Inferior parietal cortex (tissue), 1 donor: ENCODE data around the gene LANCL2.

Experiments used
- DNase-seq: peaks from one replicate; pipeline ENCODE4 v3.0.0-alpha.2; 2016; ENCODE audit errors: extremely low spot score

Gene LANCL2

DNA sequence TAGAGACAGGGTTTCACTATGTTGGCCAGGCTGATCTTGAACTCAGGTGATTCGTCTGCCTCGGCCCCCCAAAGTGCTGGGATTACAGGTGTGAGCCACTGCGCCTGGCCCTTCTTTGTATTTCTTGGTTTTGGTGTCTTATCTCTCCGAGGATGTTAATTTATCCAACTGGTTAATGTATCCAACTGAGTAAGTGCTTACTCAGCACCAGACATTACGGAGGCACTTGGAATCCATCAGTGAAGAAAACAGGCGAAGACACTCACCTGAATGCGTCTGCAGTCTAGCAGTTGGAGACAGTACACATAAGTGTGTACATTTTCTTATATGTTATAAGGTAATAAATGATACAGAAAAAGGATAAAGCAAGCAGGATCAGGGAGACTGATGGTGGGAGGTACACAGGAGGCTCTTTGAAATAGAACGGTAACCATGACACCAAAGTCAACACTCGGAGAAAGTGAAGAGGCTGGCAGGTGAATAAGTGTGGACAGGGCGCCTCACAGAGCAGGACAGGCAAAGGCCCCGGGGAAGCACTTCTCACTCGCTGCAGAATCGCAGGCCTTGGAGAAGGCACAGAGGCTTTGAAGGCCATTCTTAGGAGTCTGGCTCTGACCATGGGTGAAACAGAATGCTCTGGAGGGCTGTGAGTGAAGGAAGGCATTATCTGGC lies 73.1 kb downstream of the LANCL2 start:
- no peak for DNase-seq

GRCh38 chr7:55438757-55439525 lies 73.8 kb downstream of the LANCL2 start:
- DNase-seq = no peak

- peak; percentile 60 for DNase-seq
Measured at GRCh38 chr7:55439627-55440026, 74.5 kb downstream of the LANCL2 start.

GRCh38 chr7:55440040-55440690 lies 75.0 kb downstream of the LANCL2 start:
- DNase-seq = no peak

- no peak for DNase-seq
Measured at GRCh38 chr7:55441002-55441401, 75.9 kb downstream of the LANCL2 start.

DNA sequence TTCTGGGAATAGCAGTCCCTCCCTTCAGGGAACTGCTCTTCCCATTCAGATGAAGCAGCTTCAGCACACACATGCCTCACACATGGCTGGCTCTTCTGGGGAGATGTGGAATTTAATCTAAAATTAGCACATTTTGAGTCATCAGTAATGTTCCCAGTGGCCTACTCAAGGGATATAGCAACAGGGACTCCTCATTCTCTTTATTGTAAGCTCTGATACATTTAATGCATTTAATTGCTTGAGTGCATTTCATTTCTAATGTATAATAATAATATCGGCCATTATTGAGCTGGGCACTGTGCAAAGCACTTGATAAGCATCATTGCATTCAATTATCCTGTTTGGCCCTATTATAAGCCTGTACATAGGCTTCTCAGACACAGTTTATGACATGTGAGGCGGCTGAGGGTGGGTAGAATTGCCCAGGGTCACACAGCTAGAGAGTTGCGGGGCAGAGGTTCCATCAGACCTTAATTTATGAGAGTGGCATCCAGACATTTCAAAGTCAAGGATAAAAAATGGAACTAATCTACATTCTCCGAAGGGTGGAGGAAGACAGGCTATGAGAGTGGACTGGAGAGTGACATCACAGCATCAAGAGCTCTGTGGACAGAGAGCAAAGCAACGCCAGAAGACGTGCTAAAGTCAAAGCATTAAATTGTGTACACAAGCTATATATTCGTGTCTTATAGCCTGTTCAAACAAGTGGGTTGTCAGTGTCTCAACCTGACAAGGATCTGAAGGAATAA lies 76.8 kb downstream of the LANCL2 start:
- peak; percentile 55 for DNase-seq

DNA sequence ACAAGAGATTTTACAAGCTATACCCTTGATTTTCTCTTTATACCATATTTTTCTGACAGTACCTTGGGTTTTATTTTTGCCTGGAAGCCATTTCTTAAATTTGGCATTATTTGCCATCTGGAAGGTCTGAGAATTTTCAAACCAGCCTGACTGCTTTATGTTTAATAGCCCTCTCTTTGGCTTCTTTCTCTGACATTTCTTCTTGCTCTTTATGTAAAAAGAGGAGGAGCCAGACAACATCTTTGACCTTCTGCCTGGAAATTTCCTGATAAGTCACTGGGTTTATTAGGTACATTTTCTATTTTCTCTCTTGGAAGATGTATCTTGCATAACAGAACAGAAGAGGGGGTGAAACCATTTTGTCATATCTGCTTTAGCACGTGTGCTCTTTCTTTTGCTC lies 79.6 kb downstream of the LANCL2 start:
- no peak for DNase-seq

GRCh38 chr7:55448526-55448925 lies 83.4 kb downstream of the LANCL2 start:
- DNase-seq = no peak

DNA sequence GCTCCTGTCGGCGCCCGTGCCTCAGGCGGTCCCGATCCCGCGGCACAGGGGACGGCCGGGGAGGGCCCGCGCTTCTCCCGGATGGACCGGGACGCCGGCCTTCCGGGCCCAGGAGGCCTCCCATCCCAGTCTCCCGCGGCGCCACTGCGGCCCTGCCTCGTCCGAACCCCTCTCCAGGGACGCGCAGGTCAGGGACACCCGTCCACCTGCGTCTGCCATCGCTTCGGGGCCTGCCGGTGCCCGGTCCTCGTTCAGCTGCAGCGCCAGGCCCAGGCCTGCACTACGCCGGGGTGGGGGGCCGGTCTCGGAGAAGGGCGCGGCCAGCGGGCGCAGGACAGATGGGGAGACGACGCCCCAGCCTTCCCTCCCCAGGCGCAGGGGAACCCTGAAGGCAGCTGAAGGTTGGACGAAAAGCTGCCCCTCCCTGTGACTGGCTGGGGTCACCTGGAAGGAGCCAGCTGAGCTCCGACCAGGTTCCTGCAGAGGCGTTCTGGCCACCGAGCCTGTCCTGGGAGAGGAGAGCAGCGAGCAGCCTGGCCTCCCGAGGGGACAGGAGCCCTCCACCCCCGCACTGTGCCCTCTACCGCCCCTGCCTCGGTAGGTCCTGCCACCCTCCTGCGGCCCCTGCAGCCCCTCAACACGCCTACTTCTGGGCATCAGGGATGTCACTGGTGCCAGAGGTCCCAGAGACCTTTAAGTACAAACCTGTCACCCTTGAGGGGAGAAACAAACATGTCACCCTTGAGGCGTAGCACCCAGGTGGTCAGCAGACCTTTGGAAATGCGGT lies 84.3 kb downstream of the LANCL2 start:
- DNase-seq = no peak

DNA sequence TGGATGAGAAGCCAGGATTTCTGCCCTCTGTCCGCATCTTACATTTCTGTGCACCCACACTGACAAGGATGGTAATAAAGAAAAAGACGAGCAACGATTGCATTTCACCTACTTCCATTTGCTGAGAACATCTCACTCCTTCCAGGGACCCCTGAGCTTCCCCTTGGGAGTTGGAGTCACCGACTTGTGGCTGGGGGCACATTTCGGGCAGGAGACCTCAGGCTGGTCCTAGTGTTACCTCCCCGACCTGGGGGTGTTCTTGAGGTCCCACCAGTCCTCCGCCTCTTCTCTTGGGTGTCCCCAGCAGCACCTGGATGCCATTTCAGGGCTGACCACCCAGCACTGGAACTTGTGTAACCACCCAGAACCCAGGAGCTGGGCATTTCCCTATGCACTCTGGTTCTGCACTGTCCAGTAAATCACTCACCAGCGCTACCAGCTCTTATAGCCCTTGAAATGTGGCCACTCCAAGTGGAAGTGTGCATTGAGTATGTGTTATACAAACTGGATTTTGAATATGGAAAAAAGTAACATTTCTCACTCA lies 84.9 kb downstream of the LANCL2 start:
- DNase-seq = no peak

DNA sequence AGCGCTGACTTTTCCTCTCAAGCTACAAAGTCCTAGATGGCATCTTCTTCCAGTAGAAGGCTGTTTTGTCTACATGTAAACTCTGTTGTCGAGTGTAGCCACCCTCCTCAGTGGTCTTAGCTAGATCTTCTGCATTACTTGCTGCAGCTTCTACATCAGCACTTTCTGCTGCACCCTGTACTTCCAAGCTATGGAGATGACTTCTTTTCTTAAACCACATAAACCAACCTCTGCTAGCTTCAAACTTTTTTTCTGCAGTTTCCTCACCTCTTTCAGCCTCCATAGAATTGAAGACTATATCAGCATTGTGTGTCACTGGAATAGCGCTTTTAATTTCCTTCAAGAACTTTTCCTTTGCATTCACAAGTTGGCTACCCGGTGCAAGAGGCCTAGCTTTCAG lies 87.8 kb downstream of the LANCL2 start:
- DNase-seq = no peak

GRCh38 chr7:55457801-55458200 lies 92.7 kb downstream of the LANCL2 start:
- no peak for DNase-seq

DNA sequence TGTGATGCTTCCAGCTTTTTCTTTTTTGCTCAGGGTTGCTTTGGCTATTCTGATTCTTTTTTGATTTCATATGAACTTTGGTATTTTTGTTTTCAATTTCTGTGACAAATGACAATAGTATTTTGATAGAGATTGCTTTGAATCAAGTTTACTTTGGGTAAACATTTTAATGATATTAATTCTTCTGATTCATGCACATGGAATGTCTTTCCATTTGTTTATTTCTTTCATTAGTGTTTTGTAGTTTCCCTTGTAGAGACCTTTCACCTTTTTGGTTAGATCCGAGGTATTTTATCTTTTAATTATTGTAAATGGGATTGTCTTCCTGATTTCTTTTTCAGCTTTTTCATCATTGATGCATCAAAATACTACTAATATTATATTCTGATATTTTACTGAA lies 93.2 kb downstream of the LANCL2 start:
- DNase-seq = no peak

DNA sequence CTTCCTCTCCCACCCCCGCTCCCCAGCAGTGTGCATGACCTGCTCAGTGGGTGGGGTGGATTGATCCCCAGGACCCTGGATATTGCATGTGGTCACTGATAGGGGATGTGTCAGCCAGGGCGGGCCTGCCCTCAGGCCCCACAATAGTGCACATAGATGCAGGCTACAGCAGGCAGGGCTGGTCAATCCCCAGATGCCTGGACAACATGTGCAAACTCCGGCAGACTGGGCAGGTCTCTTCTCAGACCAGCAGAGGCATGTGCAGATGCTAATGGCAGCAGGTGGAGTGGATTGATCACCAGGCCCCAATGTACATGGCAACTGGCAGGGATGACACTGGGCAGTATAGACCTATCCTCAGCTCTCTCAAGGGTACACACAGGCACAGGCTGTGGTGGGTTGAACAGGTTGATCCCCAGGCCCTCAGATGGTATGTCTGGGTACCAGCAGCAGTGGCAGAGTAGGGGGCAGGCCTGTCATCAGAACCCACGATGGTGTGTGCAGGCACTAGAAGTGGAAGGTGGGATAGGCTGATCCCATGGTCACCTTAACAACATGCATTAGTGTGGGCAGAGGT lies 98.6 kb downstream of the LANCL2 start:
- DNase-seq = no peak

DNA sequence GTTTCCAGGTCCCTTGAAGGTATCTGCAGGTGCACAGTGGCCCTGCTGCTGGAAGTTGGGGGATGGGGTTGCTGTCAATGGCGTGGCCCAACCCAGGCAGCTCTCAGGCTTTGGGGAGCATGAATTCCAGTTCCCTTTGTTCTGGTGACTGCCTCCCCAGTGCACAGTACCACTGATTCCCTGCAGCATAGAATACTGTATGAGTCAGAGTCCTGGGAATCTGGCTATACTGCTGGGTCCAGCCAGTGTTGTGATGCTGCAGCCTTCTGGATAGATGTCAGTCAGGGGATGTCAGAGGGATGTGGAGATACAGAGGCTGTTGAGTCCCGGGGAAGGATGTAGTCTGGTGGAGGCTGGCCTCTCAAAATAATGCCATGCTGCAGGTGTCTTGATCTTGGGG lies 99.3 kb downstream of the LANCL2 start:
- no peak for DNase-seq

DNA sequence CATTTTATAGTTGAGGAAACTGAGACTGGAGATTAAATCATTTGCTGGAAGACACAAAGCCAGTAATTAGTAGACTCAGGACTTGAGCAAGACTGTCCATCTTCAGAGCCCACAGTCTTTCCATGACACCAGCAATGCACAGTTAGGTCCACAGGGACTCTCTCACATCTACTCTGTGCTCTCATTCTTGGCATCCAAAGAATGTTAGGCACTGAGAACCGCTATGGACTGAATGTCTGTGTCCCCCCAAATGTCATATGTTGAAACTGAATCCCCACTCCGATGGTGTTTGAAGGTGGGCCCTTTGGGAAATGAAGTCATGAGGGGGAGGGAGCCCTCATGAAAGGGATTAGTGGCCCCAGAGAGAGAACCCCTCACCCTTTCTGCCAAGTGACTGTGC lies 100.6 kb downstream of the LANCL2 start:
- DNase-seq = no peak

- no peak for DNase-seq
Measured at GRCh38 chr7:55467047-55467593, 102.0 kb downstream of the LANCL2 start.

DNA sequence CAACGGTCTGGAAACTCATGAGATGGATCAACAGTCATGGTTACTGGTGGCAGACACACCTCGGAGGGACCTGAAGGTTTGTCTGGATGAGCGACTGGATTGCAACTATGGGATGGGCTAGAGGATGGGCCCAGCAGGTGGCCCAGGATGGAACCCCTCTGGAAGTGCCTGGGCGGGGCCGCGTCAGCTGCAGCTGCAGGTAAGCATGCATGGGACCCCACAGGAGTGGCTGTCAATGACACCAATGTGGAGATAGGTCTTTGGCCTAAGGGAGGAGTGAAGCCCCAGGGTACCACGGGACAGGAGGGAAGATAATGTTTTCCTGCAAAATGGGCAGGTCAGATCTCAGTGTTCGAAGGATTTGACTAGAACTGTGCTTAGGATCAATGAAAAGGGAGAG lies 103.4 kb downstream of the LANCL2 start:
- DNase-seq = no peak

GRCh38 chr7:55469271-55469681 lies 104.1 kb downstream of the LANCL2 start:
- DNase-seq = no peak

DNA sequence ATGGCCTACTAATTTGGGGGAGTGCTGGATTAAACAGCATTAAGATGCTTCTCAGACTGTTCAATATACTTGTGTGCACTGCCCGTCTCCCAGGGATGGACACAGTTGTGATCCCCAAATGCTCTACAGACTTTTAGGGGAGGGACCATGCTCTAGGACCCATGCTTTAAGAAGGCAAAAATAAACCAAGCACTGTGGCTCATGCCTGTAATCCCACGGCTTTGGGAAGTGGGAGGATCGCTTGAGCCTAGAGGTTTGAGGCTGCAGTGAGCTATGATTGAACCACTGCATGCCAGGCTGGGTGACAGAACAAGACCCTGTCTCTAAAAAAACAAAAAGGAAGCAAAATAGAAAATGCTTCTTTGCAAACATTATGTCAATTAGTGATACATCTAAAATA lies 104.6 kb downstream of the LANCL2 start:
- no peak for DNase-seq

GRCh38 chr7:55470261-55470660 lies 105.1 kb downstream of the LANCL2 start:
- no peak for DNase-seq
